Neuronal stem cell (in vitro differentiated cells): Measurements from ENCODE around the gene PRKCE.
"Not testable (repeated sequence)": the region's sequence is repeated elsewhere in the genome, so short reads cannot be mapped to it uniquely, and the experiment has no call there.

ENCODE experiments used
- DNase-seq: peaks from one replicate; pipeline ENCODE4 v3.0.0-alpha.2; 2013; ENCODE audit warnings: low spot score
- H2AFZ ChIP-seq: one replicate; pipeline ENCODE4 v1.6.1; 2013; ENCODE audit warnings: mild to moderate bottlenecking, low read length, inconsistent platforms
- H2AK5ac ChIP-seq: 2 replicates; pipeline ENCODE4 v1.6.1; 2013; ENCODE audit warnings: low read depth, mild to moderate bottlenecking, inconsistent platforms, low read length, moderate library complexity, mixed read lengths
- H2BK120ac ChIP-seq: 2 replicates; pipeline ENCODE4 v1.6.1; 2013; ENCODE audit warnings: low read depth, mild to moderate bottlenecking, inconsistent platforms, low read length, moderate library complexity, mixed read lengths
- H2BK12ac ChIP-seq: one replicate; pipeline ENCODE4 v1.6.1; 2013; ENCODE audit warnings: low read length, inconsistent platforms
- H2BK15ac ChIP-seq: 2 replicates; pipeline ENCODE4 v1.6.1; 2013; ENCODE audit warnings: mild to moderate bottlenecking, low read length, inconsistent platforms, mixed read lengths
- H2BK5ac ChIP-seq: one replicate; pipeline ENCODE4 v1.6.1; 2013; ENCODE audit warnings: inconsistent platforms, mild to moderate bottlenecking, low read length, moderate library complexity
- H3K14ac ChIP-seq: one replicate; pipeline ENCODE4 v1.6.1; 2013; ENCODE audit warnings: low read length, inconsistent platforms
- H3K18ac ChIP-seq: 2 replicates; pipeline ENCODE4 v1.6.1; 2013; ENCODE audit warnings: low read length, inconsistent platforms
- H3K23ac ChIP-seq: 2 replicates; pipeline ENCODE4 v1.6.1; 2013; ENCODE audit warnings: low read depth, mild to moderate bottlenecking, mixed read lengths, low read length, inconsistent platforms; ENCODE audit not compliant: poor library complexity
- H3K27ac ChIP-seq: replicated peaks from 3 replicates; pipeline ENCODE4 v1.5.1; 2013; ENCODE audit warnings: low read length, inconsistent platforms
- H3K27me3 ChIP-seq, 3 experiments: 2 replicates each; pipeline ENCODE4 v1.6.1; 2013; ENCODE audit warnings: low read length in 3 of 3, mild to moderate bottlenecking in 2 of 3, inconsistent platforms in 1 of 3, low read depth in 1 of 3, mixed read lengths in 1 of 3, moderate library complexity in 1 of 3; ENCODE audit not compliant: control insufficient read depth in 3 of 3, insufficient read depth in 3 of 3
- H3K36me3 ChIP-seq, 2 donors: replicated peaks in 1 of 2; 2 replicates each; pipeline ENCODE4 v1.6.1; 2013; ENCODE audit warnings: low read length in 2 of 2; ENCODE audit not compliant: control insufficient read depth in 2 of 2, insufficient read depth in 2 of 2
- H3K4ac ChIP-seq: 2 replicates; pipeline ENCODE4 v1.6.1; 2013; ENCODE audit warnings: inconsistent platforms, mild to moderate bottlenecking, low read length, moderate library complexity
- H3K4me1 ChIP-seq, 2 donors: 1 replicate in 1 of 2; 2 replicates in 1 of 2; pipeline ENCODE4 v1.6.1; 2013; ENCODE audit warnings: low read length in 2 of 2, low read depth in 1 of 2; ENCODE audit not compliant: control insufficient read depth in 2 of 2, insufficient read depth in 1 of 2
- H3K4me2 ChIP-seq: one replicate; pipeline ENCODE4 v1.6.1; 2013; ENCODE audit warnings: mild to moderate bottlenecking, low read length, inconsistent platforms; ENCODE audit not compliant: insufficient read depth, poor library complexity, severe bottlenecking
- H3K4me3 ChIP-seq, 2 donors: 2 replicates each; pipeline ENCODE4 v1.5.1; 2013; ENCODE audit warnings: low read length in 2 of 2, mild to moderate bottlenecking in 2 of 2, inconsistent platforms in 1 of 2, moderate library complexity in 1 of 2
- H3K79me1 ChIP-seq: one replicate; pipeline ENCODE4 v1.6.1; 2013; ENCODE audit warnings: low read depth, mild to moderate bottlenecking, inconsistent platforms, low read length, moderate library complexity
- H3K9ac ChIP-seq: one replicate; pipeline ENCODE4 v1.6.1; 2013; ENCODE audit warnings: mild to moderate bottlenecking, low read depth, low read length, inconsistent platforms; ENCODE audit not compliant: poor library complexity
- H3K9me3 ChIP-seq, 2 donors: replicated peaks in 1 of 2; 2 replicates each; pipeline versions ENCODE3 to v1.6.1; 2013; ENCODE audit warnings: low read length in 2 of 2, mild to moderate bottlenecking in 2 of 2, inconsistent platforms in 1 of 2, low read depth in 1 of 2, mixed read lengths in 1 of 2, moderate library complexity in 1 of 2; ENCODE audit not compliant: control insufficient read depth in 2 of 2, insufficient read depth in 1 of 2
- H4K8ac ChIP-seq: one replicate; pipeline ENCODE4 v1.6.1; 2013; ENCODE audit warnings: low read depth, mild to moderate bottlenecking, inconsistent platforms, low read length, moderate library complexity
- H4K91ac ChIP-seq: one replicate; pipeline ENCODE4 v1.6.1; 2013; ENCODE audit warnings: low read length, low read depth, mild to moderate bottlenecking, inconsistent platforms; ENCODE audit not compliant: poor library complexity
- WGBS, 2 donors: extraction: QIAGEN DNeasy Blood & Tissue Kit; methylation state at CpG; one replicate each; pipeline ENCODE4 v1.1.7; 2013; ENCODE audit warnings: missing lambda C conversion rate in 2 of 2, mixed read lengths in 1 of 2; ENCODE audit not compliant: insufficient read length in 2 of 2, insufficient replicate concordance in 1 of 2; ENCODE audit errors: extremely low coverage in 2 of 2; 5-methylcytosine and 5-hydroxymethylcytosine counted together

The PRKCE gene

DNA sequence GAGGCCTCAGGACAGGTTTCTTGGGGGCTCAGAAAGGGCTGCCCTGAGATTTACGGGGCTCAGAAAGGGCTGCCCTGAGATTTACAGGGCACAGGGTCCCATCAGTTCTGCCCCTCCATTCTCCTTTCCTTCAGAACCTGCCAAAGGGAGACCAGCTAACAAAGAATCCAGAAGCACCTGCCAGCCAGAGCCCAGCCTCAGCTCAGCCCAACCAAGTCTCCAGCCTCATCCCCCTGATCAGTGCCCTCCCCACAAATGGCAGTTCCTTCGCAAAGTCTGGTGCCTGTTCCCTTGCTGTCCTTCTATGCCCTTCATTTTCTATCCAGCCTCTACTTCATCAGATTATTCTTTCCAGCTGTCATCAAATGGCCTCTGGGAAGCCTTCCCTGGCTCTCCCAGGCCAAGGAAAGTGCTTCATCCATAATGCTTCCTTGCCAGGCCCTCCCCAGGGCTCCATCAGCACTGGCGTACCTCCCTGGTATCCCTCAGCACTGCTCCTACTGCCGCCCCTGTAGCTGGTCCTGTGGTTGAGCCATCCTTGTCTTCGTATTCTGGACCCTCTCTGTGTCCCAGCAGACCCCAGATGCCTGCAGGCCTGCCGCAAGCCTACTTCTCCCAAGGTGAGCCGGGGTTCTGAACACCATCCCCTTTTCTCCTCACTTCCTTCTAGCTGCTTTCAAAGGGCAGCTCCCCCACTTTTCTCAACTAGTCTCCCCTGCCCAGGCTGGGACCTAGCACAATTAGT is 549.6 kb downstream of the PRKCE start:
- DNase-seq, result no peak
- H4K8ac ChIP-seq, result no peak overlapping the region

DNA sequence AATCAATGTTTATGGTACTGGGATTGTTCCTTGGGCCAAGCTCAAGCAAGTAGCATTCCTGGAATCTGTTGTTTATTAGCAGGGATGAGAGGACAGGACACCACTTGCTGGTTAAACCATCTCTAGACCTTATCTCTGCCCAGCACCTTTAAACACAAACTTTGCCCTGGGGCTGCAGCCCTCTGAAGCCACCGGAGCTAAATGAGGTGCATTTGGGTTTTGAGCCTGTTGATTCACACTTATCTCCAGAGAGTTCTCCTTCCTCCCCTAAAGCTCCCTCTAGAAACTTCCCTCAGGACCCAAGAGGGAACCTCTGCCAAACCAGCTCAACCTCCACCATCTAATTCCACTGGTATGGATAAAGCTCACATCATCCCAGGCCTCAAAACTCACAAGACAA is 551.0 kb downstream of the PRKCE start:
- Histone ChIP-seq H3K4ac (no peak overlapping the region), H3K27me3 (peaks cover 0 to 4% (median 0%) of the 10 kb centered on the region in 3 experiments), H3K79me1 (no peaks in the 10 kb centered on the region), H2BK12ac (no peak overlapping the region), H3K23ac (no peak overlapping the region), H3K9me3 (peaks cover 0 to 8% of the 10 kb centered on the region in 2 donors), H3K14ac (no peak overlapping the region), H3K4me2 (no peak overlapping the region), H3K4me1 (peaks cover 0 to under 1% of the 10 kb centered on the region in 2 donors), H3K9ac (no peak overlapping the region), H3K18ac (no peak overlapping the region), H4K8ac (no peak overlapping the region), H2AK5ac (no peak overlapping the region), H4K91ac (no peak overlapping the region), H2BK15ac (no peak overlapping the region), H2AFZ (no peak overlapping the region), H2BK5ac (no peak overlapping the region), H3K4me3 (no peak overlapping the region), H3K36me3 (no peaks in the 10 kb centered on the region), H3K27ac (no peak overlapping the region), H2BK120ac (no peak overlapping the region)
- no CpG with 5 or more reads among the region's 1 CpG for WGBS, 2 donors
- no peak for DNase-seq

More for the DNA sequence above, 549.6 kb downstream of the PRKCE start:
- no CpG with 5 or more reads among the region's 7 CpGs for WGBS, 2 donors
- no peak overlapping the region for H2BK5ac ChIP-seq
- H3K9me3 ChIP-seq, result peaks cover 0 to 8% of the 10 kb centered on the region in 2 donors
- no peak overlapping the region for H3K4me2 ChIP-seq
- H2AK5ac ChIP-seq, result no peak overlapping the region
- H3K4me3 ChIP-seq, result no peak overlapping the region
- no peak overlapping the region for H2AFZ ChIP-seq
- no peak overlapping the region for H3K23ac ChIP-seq
- H3K14ac ChIP-seq, result no peak overlapping the region
- peaks cover 0 to 4% (median 0%) of the 10 kb centered on the region in 3 experiments for H3K27me3 ChIP-seq
- no peak overlapping the region for H3K4ac ChIP-seq
- peak overlapping the region; percentile 14 for H2BK120ac ChIP-seq
- no peak overlapping the region for H3K27ac ChIP-seq
- H3K4me1 ChIP-seq, result peaks cover 0 to 6% of the 10 kb centered on the region in 2 donors
- no peaks in the 10 kb centered on the region for H3K79me1 ChIP-seq
- no peak overlapping the region for H3K18ac ChIP-seq
- H2BK15ac ChIP-seq, result no peak overlapping the region
- H3K36me3 ChIP-seq, result no peaks in the 10 kb centered on the region
- H4K91ac ChIP-seq, result no peak overlapping the region
- H2BK12ac ChIP-seq, result no peak overlapping the region
- no peak overlapping the region for H3K9ac ChIP-seq

DNA sequence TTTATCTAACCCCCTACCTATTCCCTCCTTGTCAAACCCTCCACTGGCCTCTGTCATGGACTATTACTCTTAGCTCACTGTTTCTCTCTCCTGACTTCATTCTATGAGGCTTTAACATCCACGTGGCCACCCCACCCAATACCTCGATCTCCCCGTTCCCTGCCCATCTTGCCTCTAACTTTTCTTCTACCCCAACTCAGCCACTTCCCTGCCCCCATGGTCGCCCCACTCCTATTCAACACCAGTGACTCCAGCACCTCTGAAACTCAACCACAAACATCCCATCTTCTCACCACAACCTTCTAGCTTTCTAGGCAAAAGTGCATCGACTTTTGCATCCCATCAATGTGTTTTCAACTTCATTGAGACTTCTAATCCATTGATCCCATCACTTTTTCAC is 551.5 kb downstream of the PRKCE start:
- no peak overlapping the region for H3K23ac ChIP-seq
- peaks cover 0 to 8% of the 10 kb centered on the region in 2 donors for H3K9me3 ChIP-seq
- H2BK5ac ChIP-seq, result no peak overlapping the region
- no peak overlapping the region for H3K14ac ChIP-seq
- no peak overlapping the region for H2AFZ ChIP-seq
- H4K91ac ChIP-seq, result no peak overlapping the region
- no peaks in the 10 kb centered on the region for H3K4me1 ChIP-seq
- no peak overlapping the region for H3K18ac ChIP-seq
- no peak overlapping the region for H2BK12ac ChIP-seq
- H3K36me3 ChIP-seq, result no peaks in the 10 kb centered on the region
- H2BK15ac ChIP-seq, result no peak overlapping the region
- H2AK5ac ChIP-seq, result no peak overlapping the region
- no peak overlapping the region for H3K9ac ChIP-seq
- no peak overlapping the region for H3K4me2 ChIP-seq
- peaks cover 0 to 4% (median 0%) of the 10 kb centered on the region in 3 experiments for H3K27me3 ChIP-seq
- no peak overlapping the region for H3K4me3 ChIP-seq
- H3K79me1 ChIP-seq, result no peaks in the 10 kb centered on the region
- no CpG with 5 or more reads among the region's 5 CpGs for WGBS, 2 donors
- H2BK120ac ChIP-seq, result no peak overlapping the region
- DNase-seq, result no peak
- no peak overlapping the region for H3K4ac ChIP-seq
- H3K27ac ChIP-seq, result no peak overlapping the region
- no peak overlapping the region for H4K8ac ChIP-seq

DNA sequence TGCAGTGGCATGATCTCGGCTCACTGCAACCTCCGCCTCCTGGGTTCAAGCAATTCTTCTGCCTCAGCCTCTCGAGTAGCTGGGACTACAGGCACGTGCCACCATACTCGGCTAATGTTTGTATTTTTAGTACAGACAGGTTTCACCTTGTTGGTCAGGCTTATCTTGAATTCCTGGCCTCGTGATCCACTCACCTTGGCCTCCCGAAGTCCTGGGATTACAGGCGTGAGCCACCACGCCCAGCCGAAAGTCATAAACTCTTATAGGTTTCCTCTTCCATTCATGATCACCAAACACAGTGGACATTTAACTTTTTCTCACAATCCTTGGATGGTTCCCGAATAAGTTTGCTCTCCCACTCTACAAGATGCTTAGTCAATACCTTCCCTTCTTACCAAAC is 552.2 kb downstream of the PRKCE start:
- H3K4ac ChIP-seq, H4K91ac ChIP-seq, H3K9ac ChIP-seq, H3K4me2 ChIP-seq, H2BK12ac ChIP-seq, H2BK15ac ChIP-seq, H3K4me1 ChIP-seq, DNase-seq, H3K9me3 ChIP-seq, H3K18ac ChIP-seq, H2AFZ ChIP-seq, H2AK5ac ChIP-seq, H2BK5ac ChIP-seq, H3K79me1 ChIP-seq, H3K36me3 ChIP-seq, H3K27me3 ChIP-seq, H3K14ac ChIP-seq, H3K27ac ChIP-seq, H3K4me3 ChIP-seq, H4K8ac ChIP-seq, H3K23ac ChIP-seq, H2BK120ac ChIP-seq: not testable (repeated sequence)
- WGBS, 2 donors, result no CpG with 5 or more reads among the region's 11 CpGs
